ENCODE measurements around the gene ST6GAL2. TPM values are rescaled to one million over a fixed set of nuclear protein-coding genes. Genes with fewer than 3 reads are reported as not detected.

The ST6GAL2 gene
- total and polyA plus RNA-seq, 3 experiments from 2014 or later, result not detected

DNA sequence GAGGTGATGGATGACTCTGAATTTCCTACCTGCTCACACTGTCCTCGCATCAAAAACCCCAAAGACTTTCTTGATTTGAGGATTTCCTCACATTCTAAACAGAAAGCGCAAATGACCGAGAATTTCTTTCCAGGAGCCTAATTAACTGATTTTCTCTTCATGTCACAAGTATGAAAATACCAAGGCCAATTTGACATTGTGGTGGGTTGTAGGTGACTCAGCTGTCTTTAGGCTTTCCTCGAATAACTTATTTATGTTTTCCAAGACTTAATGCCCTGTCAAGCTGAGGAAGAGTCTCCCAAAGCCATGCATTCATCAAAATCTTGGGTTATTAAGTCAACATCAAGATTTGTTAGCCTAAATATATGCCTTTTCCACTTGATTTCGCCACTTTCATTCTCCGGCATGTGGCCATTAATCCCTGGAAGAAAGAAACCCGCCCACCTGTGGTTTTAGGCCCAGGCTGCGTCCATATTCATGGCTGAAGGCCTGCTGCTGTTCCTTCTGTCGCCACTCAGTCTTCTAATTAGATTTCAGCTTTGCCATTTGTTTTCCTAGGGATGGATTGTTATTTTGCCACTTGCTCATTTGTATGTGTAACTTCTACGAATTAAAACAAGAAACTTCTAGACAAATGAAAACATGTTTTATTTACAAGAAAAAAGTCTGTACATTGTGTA, 84.9 kb downstream of the ST6GAL2 start:
- Mint-ChIP-seq H3K27me3 (no peaks in the 10 kb centered on the region), H3K4me3 (no peak overlapping the region), H3K27ac (no peak overlapping the region), H3K36me3 (no peaks in the 10 kb centered on the region), H3K4me1 (no peaks in the 10 kb centered on the region), H3K9me3 (no peaks in the 10 kb centered on the region)
- POLR2A ChIA-PET, result no interaction called here
- H3K27ac ChIP-seq (ENCODE audit: low read depth, low read length), result no peak overlapping the region
- CTCF ChIA-PET, result no interaction called here
- no peaks in the 10 kb centered on the region for H3K27me3 ChIP-seq (ENCODE audit: insufficient read depth, low read length, poor library complexity, severe bottlenecking)
- no peaks in the 10 kb centered on the region for H3K4me1 ChIP-seq (ENCODE audit: insufficient read depth, low read length)
- no peak for DNase-seq
- no peaks in the 10 kb centered on the region for H3K36me3 ChIP-seq (ENCODE audit: insufficient read depth, low read length)
- no peaks in the 10 kb centered on the region for H3K9me3 ChIP-seq (ENCODE audit: low read length)
- H3K4me3 ChIP-seq (ENCODE audit: low read length), result no peak overlapping the region

DNA sequence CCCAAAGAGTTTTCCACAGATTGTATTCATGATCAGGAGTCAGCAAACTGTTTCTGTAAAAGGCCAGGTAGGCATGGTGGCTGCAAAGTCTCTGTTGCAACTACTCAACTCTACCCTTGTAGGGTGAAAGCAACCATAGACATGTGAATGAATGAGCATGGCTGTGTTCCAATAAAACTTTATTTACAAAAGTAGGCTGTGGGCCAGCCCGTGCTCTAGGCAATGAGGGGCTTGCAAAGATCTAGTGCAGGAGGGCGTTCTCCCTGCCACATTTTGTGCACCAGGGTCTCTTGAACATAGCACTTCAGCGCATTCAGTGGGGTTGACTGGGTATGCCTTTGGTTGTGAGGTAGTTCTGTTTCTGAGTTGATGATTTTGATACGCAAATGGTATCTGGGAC, 85.8 kb downstream of the ST6GAL2 start:
- no peak overlapping the region for H3K27ac Mint-ChIP-seq
- Histone ChIP-seq H3K4me3 (ENCODE audit: low read length) (no peak overlapping the region), H3K4me1 (ENCODE audit: insufficient read depth, low read length) (no peaks in the 10 kb centered on the region), H3K27ac (ENCODE audit: low read depth, low read length) (no peak overlapping the region), H3K9me3 (ENCODE audit: low read length) (no peaks in the 10 kb centered on the region), H3K36me3 (ENCODE audit: insufficient read depth, low read length) (no peaks in the 10 kb centered on the region), H3K27me3 (ENCODE audit: insufficient read depth, low read length, poor library complexity, severe bottlenecking) (no peaks in the 10 kb centered on the region)
- CTCF ChIA-PET, result no interaction called here
- DNase-seq, result no peak
- no peaks in the 10 kb centered on the region for H3K9me3 Mint-ChIP-seq
- POLR2A ChIA-PET, result no interaction called here
- no peaks in the 10 kb centered on the region for H3K27me3 Mint-ChIP-seq
- no peak overlapping the region for H3K4me3 Mint-ChIP-seq
- H3K36me3 Mint-ChIP-seq, result no peaks in the 10 kb centered on the region
- no peaks in the 10 kb centered on the region for H3K4me1 Mint-ChIP-seq

DNA sequence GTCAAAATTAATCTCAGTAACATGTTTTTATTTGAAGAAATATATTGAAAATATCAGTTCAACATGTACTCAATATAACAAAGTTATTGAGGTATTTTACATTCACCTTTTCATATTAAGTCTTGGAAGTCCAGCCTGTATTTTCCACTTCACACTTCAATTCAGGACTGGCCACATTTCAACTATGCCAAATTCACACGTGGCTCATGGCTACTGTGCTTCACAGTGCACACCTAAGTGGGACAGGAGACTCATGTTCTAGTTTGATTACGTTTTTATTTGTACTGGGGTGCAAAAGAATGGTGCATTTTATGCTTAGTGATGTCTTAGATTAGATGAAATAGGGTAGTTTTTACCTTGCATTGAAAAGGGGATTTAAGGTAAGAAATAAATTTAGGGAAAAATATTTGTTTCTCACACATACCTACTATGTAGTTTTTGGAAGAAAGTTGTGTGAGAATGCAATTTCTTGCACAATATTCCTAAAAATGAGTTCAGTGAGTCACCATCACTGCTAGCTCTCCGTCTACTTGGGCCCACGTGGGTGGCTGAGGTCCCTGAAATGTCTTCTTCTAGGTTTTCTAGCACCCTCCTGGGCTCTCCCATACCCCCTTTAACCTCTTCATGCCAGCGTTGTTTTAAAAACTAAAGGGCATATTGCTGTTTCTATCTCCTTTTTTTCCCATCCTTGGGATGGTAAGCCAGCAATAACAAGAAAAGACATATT, 87.0 kb downstream of the ST6GAL2 start:
- Histone ChIP-seq H3K36me3 (ENCODE audit: insufficient read depth, low read length) (no peaks in the 10 kb centered on the region), H3K9me3 (ENCODE audit: low read length) (no peaks in the 10 kb centered on the region), H3K27me3 (ENCODE audit: insufficient read depth, low read length, poor library complexity, severe bottlenecking) (no peaks in the 10 kb centered on the region), H3K4me3 (ENCODE audit: low read length) (no peak overlapping the region), H3K27ac (ENCODE audit: low read depth, low read length) (no peak overlapping the region), H3K4me1 (ENCODE audit: insufficient read depth, low read length) (no peaks in the 10 kb centered on the region)
- H3K27ac Mint-ChIP-seq, result no peak overlapping the region
- no peaks in the 10 kb centered on the region for H3K4me1 Mint-ChIP-seq
- no peaks in the 10 kb centered on the region for H3K9me3 Mint-ChIP-seq
- H3K36me3 Mint-ChIP-seq, result no peaks in the 10 kb centered on the region
- no peak overlapping the region for H3K4me3 Mint-ChIP-seq
- ChIA-PET POLR2A (no interaction called here), CTCF (no interaction called here)
- DNase-seq, result no peak
- H3K27me3 Mint-ChIP-seq, result no peaks in the 10 kb centered on the region

DNA sequence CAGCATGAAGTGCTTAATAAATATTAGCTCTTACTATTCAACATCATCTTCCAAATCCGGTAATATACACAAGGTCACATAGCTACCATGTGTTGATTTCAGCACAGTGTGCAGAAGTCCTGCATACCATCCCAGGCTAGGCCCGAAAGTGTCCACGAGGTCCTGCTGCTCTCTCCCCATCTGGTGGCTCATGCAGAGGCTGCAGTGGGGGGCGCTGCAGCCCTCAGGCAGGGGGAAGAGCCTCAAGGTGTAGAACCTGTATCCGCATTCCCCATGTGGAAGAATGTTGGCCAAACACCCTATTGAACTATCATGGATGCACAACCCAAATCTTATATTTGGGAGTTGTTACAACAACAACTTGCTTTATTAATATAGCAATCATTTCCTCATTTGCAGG, 88.5 kb downstream of the ST6GAL2 start:
- Histone ChIP-seq H3K9me3 (ENCODE audit: low read length) (no peaks in the 10 kb centered on the region), H3K27ac (ENCODE audit: low read depth, low read length) (no peak overlapping the region), H3K36me3 (ENCODE audit: insufficient read depth, low read length) (no peaks in the 10 kb centered on the region), H3K4me1 (ENCODE audit: insufficient read depth, low read length) (no peaks in the 10 kb centered on the region), H3K4me3 (ENCODE audit: low read length) (no peak overlapping the region), H3K27me3 (ENCODE audit: insufficient read depth, low read length, poor library complexity, severe bottlenecking) (no peaks in the 10 kb centered on the region)
- no peak overlapping the region for H3K27ac Mint-ChIP-seq
- no peaks in the 10 kb centered on the region for H3K27me3 Mint-ChIP-seq
- no peak for DNase-seq
- H3K4me3 Mint-ChIP-seq, result no peak overlapping the region
- H3K9me3 Mint-ChIP-seq, result peaks cover 0 to 2% (median 0%) of the 10 kb centered on the region in 5 donors
- no peaks in the 10 kb centered on the region for H3K36me3 Mint-ChIP-seq
- ChIA-PET CTCF (no interaction called here), POLR2A (no interaction called here)
- no peaks in the 10 kb centered on the region for H3K4me1 Mint-ChIP-seq

DNA sequence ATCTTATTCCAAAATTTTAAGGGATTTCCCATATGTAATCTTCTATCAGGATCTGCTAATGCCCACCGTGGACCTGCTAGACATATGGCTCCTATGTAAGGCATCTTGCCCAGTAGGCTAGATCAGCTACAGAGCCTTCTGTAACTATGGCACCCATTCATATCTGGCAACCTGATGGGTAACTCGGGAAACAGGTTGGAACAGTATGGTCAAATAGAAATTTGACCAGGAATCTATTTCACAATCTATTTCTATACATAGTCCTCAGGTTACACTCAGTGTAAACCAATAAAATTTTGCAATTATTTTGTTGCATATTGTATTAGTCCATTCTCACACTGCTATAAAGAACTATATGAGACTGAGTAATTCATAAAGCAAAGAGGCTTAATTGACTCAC, 93.3 kb downstream of the ST6GAL2 start:
- Histone ChIP-seq H3K36me3 (ENCODE audit: insufficient read depth, low read length) (no peaks in the 10 kb centered on the region), H3K4me1 (ENCODE audit: insufficient read depth, low read length) (no peaks in the 10 kb centered on the region), H3K27ac (ENCODE audit: low read depth, low read length) (no peak overlapping the region), H3K4me3 (ENCODE audit: low read length) (no peak overlapping the region), H3K9me3 (ENCODE audit: low read length) (no peaks in the 10 kb centered on the region), H3K27me3 (ENCODE audit: insufficient read depth, low read length, poor library complexity, severe bottlenecking) (no peaks in the 10 kb centered on the region)
- POLR2A ChIA-PET, result no interaction called here
- CTCF ChIA-PET, result no interaction called here
- H3K4me3 Mint-ChIP-seq, result no peak overlapping the region
- H3K4me1 Mint-ChIP-seq, result no peaks in the 10 kb centered on the region
- H3K9me3 Mint-ChIP-seq, result peaks cover 0 to 6% (median 0%) of the 10 kb centered on the region in 5 donors
- H3K27ac Mint-ChIP-seq, result no peak overlapping the region
- no peaks in the 10 kb centered on the region for H3K36me3 Mint-ChIP-seq
- DNase-seq, result no peak
- peaks cover 0 to 2% of the 10 kb centered on the region in 2 donors for H3K27me3 Mint-ChIP-seq

DNA sequence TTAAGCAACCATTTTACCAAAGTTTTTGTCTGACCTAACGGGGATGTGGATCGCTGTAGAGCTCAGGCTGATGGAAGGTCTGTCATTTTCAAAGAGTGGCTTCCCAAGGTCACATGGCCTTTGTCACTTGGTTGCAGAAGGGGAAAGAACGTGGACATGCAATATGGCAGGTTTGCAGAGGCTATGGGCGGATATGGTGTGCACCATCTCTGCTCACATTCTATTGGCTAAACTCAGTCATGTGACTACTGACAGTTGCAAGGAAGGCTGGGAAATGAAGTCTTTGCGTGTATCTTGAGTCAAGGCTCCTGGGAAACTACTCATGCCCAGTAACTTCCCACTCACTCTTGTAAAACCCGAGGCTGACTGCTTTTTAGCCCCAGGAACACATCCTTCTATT, 96.8 kb downstream of the ST6GAL2 start:
- Histone ChIP-seq H3K27ac (ENCODE audit: low read depth, low read length) (no peak overlapping the region), H3K4me3 (ENCODE audit: low read length) (no peak overlapping the region), H3K27me3 (ENCODE audit: insufficient read depth, low read length, poor library complexity, severe bottlenecking) (no peaks in the 10 kb centered on the region), H3K4me1 (ENCODE audit: insufficient read depth, low read length) (no peaks in the 10 kb centered on the region), H3K9me3 (ENCODE audit: low read length) (no peaks in the 10 kb centered on the region), H3K36me3 (ENCODE audit: insufficient read depth, low read length) (no peaks in the 10 kb centered on the region)
- Mint-ChIP-seq H3K27ac (no peak overlapping the region), H3K4me3 (no peak overlapping the region), H3K4me1 (no peaks in the 10 kb centered on the region), H3K36me3 (no peaks in the 10 kb centered on the region), H3K9me3 (peaks cover 0 to 6% (median 0%) of the 10 kb centered on the region in 5 donors), H3K27me3 (peaks cover 0 to 2% of the 10 kb centered on the region in 2 donors)
- POLR2A ChIA-PET, result no interaction called here
- CTCF ChIA-PET, result no interaction called here
- DNase-seq, result no peak

DNA sequence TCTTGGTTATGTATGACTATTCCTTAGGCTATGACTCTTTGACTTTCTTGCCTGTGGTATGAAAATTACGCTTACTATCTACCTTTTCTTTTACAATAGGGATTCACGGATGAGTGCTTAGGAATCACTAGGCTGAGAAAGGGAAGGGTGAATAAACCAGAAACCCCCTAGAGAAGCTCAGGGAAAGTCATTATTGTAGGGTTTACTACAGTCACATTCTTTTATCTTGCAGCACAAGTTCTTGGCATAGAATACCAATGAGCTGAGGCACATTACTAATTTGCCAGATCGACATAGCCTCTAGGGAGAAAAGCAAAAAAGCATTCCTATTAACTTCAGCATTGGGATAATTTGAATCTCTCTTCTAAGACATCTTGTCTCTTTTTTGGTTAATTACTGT, 103.3 kb downstream of the ST6GAL2 start:
- H3K36me3 Mint-ChIP-seq, result no peaks in the 10 kb centered on the region
- DNase-seq, result no peak
- peaks cover 0 to 4% of the 10 kb centered on the region in 2 donors for H3K27me3 Mint-ChIP-seq
- no peak overlapping the region for H3K27ac ChIP-seq (ENCODE audit: low read depth, low read length)
- peaks cover 0 to 15% (median 3%) of the 10 kb centered on the region in 5 donors for H3K9me3 Mint-ChIP-seq
- H3K4me3 ChIP-seq (ENCODE audit: low read length), result no peak overlapping the region
- CTCF ChIA-PET, result no interaction called here
- no peak overlapping the region for H3K4me3 Mint-ChIP-seq
- H3K27ac Mint-ChIP-seq, result no peak overlapping the region
- no peaks in the 10 kb centered on the region for H3K27me3 ChIP-seq (ENCODE audit: insufficient read depth, low read length, poor library complexity, severe bottlenecking)
- H3K9me3 ChIP-seq (ENCODE audit: low read length), result no peaks in the 10 kb centered on the region
- H3K36me3 ChIP-seq (ENCODE audit: insufficient read depth, low read length), result no peaks in the 10 kb centered on the region
- no peaks in the 10 kb centered on the region for H3K4me1 Mint-ChIP-seq
- POLR2A ChIA-PET, result no interaction called here
- no peaks in the 10 kb centered on the region for H3K4me1 ChIP-seq (ENCODE audit: insufficient read depth, low read length)

DNA sequence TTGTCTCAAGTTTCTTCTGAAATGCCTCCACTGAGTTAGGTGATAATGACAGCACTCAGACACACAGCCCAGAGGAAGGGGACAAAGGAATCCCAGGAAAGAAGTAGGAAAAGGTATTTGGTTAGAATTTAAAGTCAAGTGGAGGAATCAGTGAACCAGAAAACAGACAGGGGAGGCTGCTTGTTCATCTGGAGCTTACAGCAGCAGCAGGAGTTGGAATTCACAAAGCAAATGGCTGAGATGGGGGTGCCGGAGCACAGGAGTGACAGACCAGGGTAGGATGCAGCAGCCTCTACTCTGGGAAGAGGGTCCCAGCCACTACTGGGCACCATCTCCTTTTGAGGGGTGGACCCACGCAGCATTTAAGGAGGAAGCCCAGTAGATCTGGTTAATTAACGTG, 104.8 kb downstream of the ST6GAL2 start:
- Mint-ChIP-seq H3K4me1 (no peaks in the 10 kb centered on the region), H3K27ac (no peak overlapping the region), H3K9me3 (peaks cover 0 to 15% (median 3%) of the 10 kb centered on the region in 5 donors), H3K27me3 (peaks cover 0 to 4% of the 10 kb centered on the region in 2 donors), H3K4me3 (no peak overlapping the region), H3K36me3 (no peaks in the 10 kb centered on the region)
- Histone ChIP-seq H3K4me3 (ENCODE audit: low read length) (no peak overlapping the region), H3K9me3 (ENCODE audit: low read length) (no peaks in the 10 kb centered on the region), H3K27ac (ENCODE audit: low read depth, low read length) (no peak overlapping the region), H3K36me3 (ENCODE audit: insufficient read depth, low read length) (no peaks in the 10 kb centered on the region), H3K4me1 (ENCODE audit: insufficient read depth, low read length) (no peaks in the 10 kb centered on the region), H3K27me3 (ENCODE audit: insufficient read depth, low read length, poor library complexity, severe bottlenecking) (no peaks in the 10 kb centered on the region)
- DNase-seq, result no peak
- ChIA-PET CTCF (no interaction called here), POLR2A (no interaction called here)
